Sigmoid colon (tissue), 4 donors: Measurements from ENCODE around the gene NCAPG2.

Experiments used
- EP300 ChIP-seq, 4 donors: sonication (generic); formaldehyde crosslinking; IDR thresholded peaks; one replicate each; pipeline ENCODE4 v1.6.1; 2017; ENCODE audit warnings: antibody characterized with exemption in 4 of 4
- POLR2A ChIP-seq, 2 donors: fragments of 450-650 bp; IDR thresholded peaks; one replicate each; pipeline ENCODE4 v1.6.1; 2016; ENCODE audit warnings: antibody characterized with exemption in 2 of 2, mild to moderate bottlenecking in 2 of 2, moderate library complexity in 2 of 2
- POLR2AphosphoS5 ChIP-seq, 4 donors: sonication (generic); formaldehyde crosslinking; IDR thresholded peaks; one replicate each; pipeline ENCODE4 v1.6.1; 2017; ENCODE audit warnings: antibody characterized with exemption in 4 of 4
- TF ChIP-seq, protein P1 (sequence below), 4 experiments: fragments of 450-650 bp in 3 of 4; fragments of 200-600 bp in 1 of 4; IDR thresholded peaks; one replicate each; pipeline ENCODE4 v1.5.1; 2016 to 2019; ENCODE audit warnings: antibody characterized with exemption in 4 of 4, mild to moderate bottlenecking in 3 of 4, moderate library complexity in 2 of 4

DNA sequence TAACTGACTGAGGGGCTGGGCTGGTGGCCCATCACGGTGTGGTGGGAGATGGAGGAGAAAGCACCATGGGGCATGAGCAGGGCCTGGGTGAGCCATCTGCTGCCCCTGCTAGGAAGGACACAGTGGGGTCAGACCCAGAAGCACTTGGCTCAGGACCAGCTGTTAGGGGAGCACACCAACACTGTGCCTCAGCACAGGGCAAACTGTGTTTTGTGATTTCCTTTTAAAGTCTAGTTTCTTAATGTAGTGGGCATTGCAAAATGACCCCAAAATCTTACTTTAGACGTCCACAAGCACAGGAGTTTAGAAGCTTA, 41.2 kb downstream of the NCAPG2 start:
- TF ChIP-seq, protein P1, sequence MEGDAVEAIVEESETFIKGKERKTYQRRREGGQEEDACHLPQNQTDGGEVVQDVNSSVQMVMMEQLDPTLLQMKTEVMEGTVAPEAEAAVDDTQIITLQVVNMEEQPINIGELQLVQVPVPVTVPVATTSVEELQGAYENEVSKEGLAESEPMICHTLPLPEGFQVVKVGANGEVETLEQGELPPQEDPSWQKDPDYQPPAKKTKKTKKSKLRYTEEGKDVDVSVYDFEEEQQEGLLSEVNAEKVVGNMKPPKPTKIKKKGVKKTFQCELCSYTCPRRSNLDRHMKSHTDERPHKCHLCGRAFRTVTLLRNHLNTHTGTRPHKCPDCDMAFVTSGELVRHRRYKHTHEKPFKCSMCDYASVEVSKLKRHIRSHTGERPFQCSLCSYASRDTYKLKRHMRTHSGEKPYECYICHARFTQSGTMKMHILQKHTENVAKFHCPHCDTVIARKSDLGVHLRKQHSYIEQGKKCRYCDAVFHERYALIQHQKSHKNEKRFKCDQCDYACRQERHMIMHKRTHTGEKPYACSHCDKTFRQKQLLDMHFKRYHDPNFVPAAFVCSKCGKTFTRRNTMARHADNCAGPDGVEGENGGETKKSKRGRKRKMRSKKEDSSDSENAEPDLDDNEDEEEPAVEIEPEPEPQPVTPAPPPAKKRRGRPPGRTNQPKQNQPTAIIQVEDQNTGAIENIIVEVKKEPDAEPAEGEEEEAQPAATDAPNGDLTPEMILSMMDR (IDR thresholded peaks at IDR 0.05): no peak
- TF ChIP-seq POLR2A (IDR thresholded peaks at IDR 0.05) (no peak), EP300 (IDR thresholded peaks at IDR 0.05) (no peak), POLR2AphosphoS5 (IDR thresholded peaks at IDR 0.05) (no peak)
